Left ventricle myocardium inferior (tissue), 1 donor: Measurements from ENCODE around the gene DNAH8. TPM values are rescaled to one million over a fixed set of nuclear protein-coding genes. Genes with fewer than 3 reads are reported as not detected.

ENCODE experiments used
- DNase-seq: peaks from one replicate; pipeline ENCODE4 v3.0.0-alpha.2; 2020
- H3K27ac ChIP-seq: fragments of 200-600 bp; replicated peaks from 2 replicates; pipeline ENCODE4 v1.8.0; 2021
- H3K27me3 ChIP-seq: fragments of 200-600 bp; 2 replicates; pipeline ENCODE4 v1.8.0; 2021; ENCODE audit warnings: low read depth
- H3K36me3 ChIP-seq: fragments of 200-600 bp; 2 replicates; pipeline ENCODE4 v1.8.0; 2021
- H3K4me1 ChIP-seq: fragments of 200-600 bp; 2 replicates; pipeline ENCODE4 v1.8.0; 2021
- H3K4me3 ChIP-seq: fragments of 200-600 bp; 2 replicates; pipeline ENCODE4 v1.8.0; 2021; ENCODE audit warnings: mild to moderate bottlenecking, moderate library complexity
- H3K9me3 ChIP-seq: fragments of 200-600 bp; replicated peaks from 2 replicates; pipeline ENCODE4 v1.8.0; 2021
- intact Hi-C: fragments of 100-400 bp; cut with micrococcal nuclease; formaldehyde crosslinking; loops from one replicate; pipeline ENCODE4 v1.11.0; 2022
- total RNA-seq: library from RNA; stranded (reverse); fragmentation: NEBNext Ultra II Directional; extraction: Animal tissue kit (Norgen Biotek cat#: 25700); gene quantifications from one replicate; pipeline ENCODE4 v1.2.1, GENCODE V29; 2021
- TF ChIP-seq, protein P1 (sequence below): fragments of 200-600 bp; IDR thresholded peaks from 2 replicates; pipeline ENCODE4 v1.8.0; 2021; ENCODE audit warnings: antibody characterized with exemption, mild to moderate bottlenecking, borderline replicate concordance
- donor health status: DM: no; HTN: yes; CAD: no; lungs with severe emphysema.

The DNAH8 gene
- total RNA-seq, 1 donor from 2014 or later = 0.03 TPM

DNA sequence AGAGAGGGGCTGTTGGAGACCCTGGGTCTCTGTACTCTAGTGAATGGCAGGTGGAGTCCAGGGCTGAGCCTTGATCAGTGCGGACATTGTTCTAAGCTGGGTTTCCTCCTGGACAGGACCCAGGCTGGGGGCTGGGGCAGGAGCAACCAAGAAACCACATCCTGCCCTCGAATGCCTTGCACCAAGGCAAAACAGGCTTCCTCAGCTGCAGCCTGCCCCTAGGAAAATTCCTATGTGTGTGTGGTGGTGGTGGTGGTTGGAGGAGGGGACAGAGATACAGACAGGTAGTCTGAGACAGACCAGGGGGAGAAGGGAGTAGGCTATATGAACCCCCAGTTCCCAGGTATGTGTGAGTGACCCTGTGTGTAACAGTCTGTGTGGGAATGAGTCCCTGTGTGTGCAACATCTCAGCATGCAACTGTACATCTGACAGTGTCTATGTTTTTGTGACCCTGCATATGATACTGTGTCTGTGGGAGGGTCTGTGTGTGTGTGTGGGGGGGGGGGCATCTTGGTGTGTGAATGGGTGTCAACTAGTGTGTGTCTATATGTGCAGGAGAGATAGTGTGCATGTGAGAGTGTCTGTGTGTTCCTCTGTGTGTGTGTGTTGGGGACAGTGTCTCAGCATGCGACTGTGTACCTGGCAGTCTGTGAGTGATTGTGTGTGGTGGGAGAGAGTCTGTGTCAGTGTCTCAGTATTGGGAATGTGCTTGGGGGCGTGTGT lies 336.4 kb downstream of the DNAH8 start:
- Histone ChIP-seq H3K9me3 (no peaks in the 10 kb centered on the region), H3K4me1 (peaks cover 61% of the 10 kb centered on the region), H3K4me3 (peak overlapping the region; percentile 6), H3K27me3 (peaks cover 38% of the 10 kb centered on the region), H3K36me3 (no peaks in the 10 kb centered on the region), H3K27ac (no peak overlapping the region)
- intact Hi-C loops = no loop called here
- TF ChIP-seq, protein P1, sequence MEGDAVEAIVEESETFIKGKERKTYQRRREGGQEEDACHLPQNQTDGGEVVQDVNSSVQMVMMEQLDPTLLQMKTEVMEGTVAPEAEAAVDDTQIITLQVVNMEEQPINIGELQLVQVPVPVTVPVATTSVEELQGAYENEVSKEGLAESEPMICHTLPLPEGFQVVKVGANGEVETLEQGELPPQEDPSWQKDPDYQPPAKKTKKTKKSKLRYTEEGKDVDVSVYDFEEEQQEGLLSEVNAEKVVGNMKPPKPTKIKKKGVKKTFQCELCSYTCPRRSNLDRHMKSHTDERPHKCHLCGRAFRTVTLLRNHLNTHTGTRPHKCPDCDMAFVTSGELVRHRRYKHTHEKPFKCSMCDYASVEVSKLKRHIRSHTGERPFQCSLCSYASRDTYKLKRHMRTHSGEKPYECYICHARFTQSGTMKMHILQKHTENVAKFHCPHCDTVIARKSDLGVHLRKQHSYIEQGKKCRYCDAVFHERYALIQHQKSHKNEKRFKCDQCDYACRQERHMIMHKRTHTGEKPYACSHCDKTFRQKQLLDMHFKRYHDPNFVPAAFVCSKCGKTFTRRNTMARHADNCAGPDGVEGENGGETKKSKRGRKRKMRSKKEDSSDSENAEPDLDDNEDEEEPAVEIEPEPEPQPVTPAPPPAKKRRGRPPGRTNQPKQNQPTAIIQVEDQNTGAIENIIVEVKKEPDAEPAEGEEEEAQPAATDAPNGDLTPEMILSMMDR = no peak
- no peak for DNase-seq

- Histone ChIP-seq H3K27me3 (peaks cover 26% of the 10 kb centered on the region), H3K4me1 (peaks cover 68% of the 10 kb centered on the region)
- no peak for DNase-seq
Observed at GRCh38 chr6:39053016-39053624, 338.0 kb downstream of the DNAH8 start.

DNA sequence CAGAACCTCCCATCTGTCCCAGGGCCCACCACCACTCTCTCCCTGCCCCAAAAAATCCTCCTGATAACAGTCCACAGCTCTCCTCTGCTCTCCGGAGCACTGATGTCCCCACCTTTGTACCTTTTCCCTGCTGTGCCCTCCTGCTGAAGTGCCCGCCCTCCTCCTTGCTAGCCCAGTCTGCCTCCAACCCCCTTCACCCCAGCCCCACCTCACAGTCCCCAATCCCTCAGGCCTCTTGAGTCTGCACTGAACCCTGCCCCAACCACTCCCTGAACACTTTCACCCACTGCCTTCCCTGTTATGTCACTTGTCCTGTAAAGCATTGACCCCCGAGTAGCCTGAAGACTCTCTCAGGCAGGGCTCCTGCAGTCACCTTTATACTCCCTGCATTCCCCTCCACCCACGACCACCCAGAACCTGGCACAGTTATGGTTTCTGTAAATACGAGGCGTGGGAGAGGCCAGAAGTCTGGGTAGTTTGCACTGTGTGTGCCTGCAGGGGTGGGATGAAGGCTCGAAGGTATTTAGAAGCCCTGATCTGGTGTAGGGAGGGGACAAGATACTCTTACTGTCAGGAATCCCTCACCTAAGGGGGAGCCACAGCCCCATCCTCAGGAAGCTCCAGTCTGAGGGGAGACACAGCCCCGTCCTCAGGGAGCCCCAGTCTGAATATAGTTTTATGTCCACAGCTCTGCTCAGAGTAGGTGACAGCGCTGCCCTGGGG lies 338.9 kb downstream of the DNAH8 start:
- no peak for DNase-seq
- H3K27me3 ChIP-seq = peaks cover 22% of the 10 kb centered on the region

More at GRCh38 chr6:39053016-39053624, 338.0 kb downstream of the DNAH8 start:
- H3K9me3 ChIP-seq = no peaks in the 10 kb centered on the region
- H3K27ac ChIP-seq = no peak overlapping the region
- TF ChIP-seq, protein P1 = no peak
- intact Hi-C loops = no loop called here
- H3K36me3 ChIP-seq = no peaks in the 10 kb centered on the region
- H3K4me3 ChIP-seq = no peak overlapping the region

DNA sequence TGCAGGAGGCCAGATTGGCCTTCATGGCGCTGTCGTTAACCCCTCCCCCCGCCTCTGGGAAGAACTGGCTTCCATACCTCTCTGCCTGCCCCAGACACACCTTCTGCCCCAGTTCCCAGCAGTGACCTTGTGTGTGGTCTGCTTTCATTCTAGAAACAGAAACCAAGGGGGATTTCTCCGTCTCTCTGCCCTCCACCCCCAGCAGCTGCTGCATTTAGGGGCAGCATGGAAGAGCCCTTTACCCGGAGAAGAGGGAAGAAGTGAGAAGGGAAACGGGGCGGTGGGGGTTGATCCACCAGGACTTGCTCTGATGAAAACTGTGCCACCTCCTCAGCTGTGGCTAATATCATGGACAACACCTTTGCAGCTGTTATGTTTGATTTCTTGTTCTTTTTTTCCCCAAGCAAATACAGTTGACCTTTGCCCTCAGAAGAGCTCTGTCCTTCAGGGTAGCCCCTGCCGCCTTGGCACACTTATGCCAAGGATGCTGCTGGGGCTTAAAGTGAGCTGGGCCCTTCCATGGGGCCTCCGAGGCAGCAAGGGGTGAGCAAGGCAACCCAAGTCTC lies 339.5 kb downstream of the DNAH8 start:
- H3K36me3 ChIP-seq = peaks cover 4% of the 10 kb centered on the region
- peaks cover 56% of the 10 kb centered on the region for H3K4me1 ChIP-seq
- intact Hi-C loops = no loop called here
- peak overlapping the region; percentile 52 for H3K27ac ChIP-seq
- TF ChIP-seq, protein P1 = no peak
- peaks cover 21% of the 10 kb centered on the region for H3K27me3 ChIP-seq
- DNase-seq = no peak
- no peaks in the 10 kb centered on the region for H3K9me3 ChIP-seq
- no peak overlapping the region for H3K4me3 ChIP-seq

More for the DNA sequence above, 338.9 kb downstream of the DNAH8 start:
- no peak overlapping the region for H3K4me3 ChIP-seq
- peaks cover 59% of the 10 kb centered on the region for H3K4me1 ChIP-seq
- H3K36me3 ChIP-seq = peaks cover 2% of the 10 kb centered on the region
- intact Hi-C loops = no loop called here
- peak overlapping the region; percentile 52 for H3K27ac ChIP-seq
- TF ChIP-seq, protein P1 = no peak
- H3K9me3 ChIP-seq = no peaks in the 10 kb centered on the region

GRCh38 chr6:39055661-39056060 lies 340.6 kb downstream of the DNAH8 start:
- TF ChIP-seq, protein P1 = no peak
- H3K4me1 ChIP-seq = peaks cover 57% of the 10 kb centered on the region
- H3K4me3 ChIP-seq = no peak overlapping the region
- intact Hi-C loops = no loop called here
- H3K36me3 ChIP-seq = peaks cover 4% of the 10 kb centered on the region
- H3K27ac ChIP-seq = no peak overlapping the region
- no peak for DNase-seq
- peaks cover 23% of the 10 kb centered on the region for H3K27me3 ChIP-seq
- H3K9me3 ChIP-seq = no peaks in the 10 kb centered on the region
